Right atrium auricular region (tissue), 2 donors: Measurements from ENCODE around the gene SEBOX. TPM values are rescaled to one million over a fixed set of nuclear protein-coding genes. Genes with fewer than 3 reads are reported as not detected.

Source experiments
- DNase-seq: peaks from one replicate; pipeline ENCODE4 v3.0.0-alpha.2; 2019; ENCODE audit warnings: low spot score
- H3K27ac ChIP-seq, 2 donors: fragments of 200-600 bp; sonication (generic); 1 replicate in 1 of 2; 2 replicates in 1 of 2; pipeline ENCODE4 v1.5.1; 2016 to 2019
- H3K27me3 ChIP-seq, 2 donors: fragments of 200-600 bp; sonication (generic); one replicate each; pipeline versions ENCODE4 v1.5.1 to v1.6.0; 2017 to 2019
- H3K36me3 ChIP-seq: fragments of 200-600 bp; sonication (generic); one replicate; pipeline ENCODE4 v1.5.1; 2016
- H3K4me1 ChIP-seq, 2 donors: fragments of 200-600 bp; sonication (generic); one replicate each; pipeline versions ENCODE4 v1.5.1 to v1.6.0; 2017 to 2019
- H3K4me3 ChIP-seq, 2 donors: fragments of 200-600 bp; sonication (generic); 1 replicate in 1 of 2; 2 replicates in 1 of 2; pipeline ENCODE4 v1.5.1; 2017 to 2019; ENCODE audit warnings: mild to moderate bottlenecking in 1 of 2, moderate library complexity in 1 of 2
- H3K9me3 ChIP-seq, 2 donors: fragments of 200-600 bp; sonication (generic); one replicate each; pipeline ENCODE4 v1.5.1; 2019
- total RNA-seq, 2 donors: library from RNA; depleted of rRNA; stranded (reverse); fragments of >200 nt; gene quantifications; one replicate each; pipeline ENCODE4 v1.1.0, GENCODE V29; 2016
- TF ChIP-seq, protein P1 (sequence below), 2 donors: fragments of 200-600 bp; sonication (generic); IDR thresholded peaks; one replicate each; pipeline ENCODE4 v1.5.1; 2019; ENCODE audit warnings: antibody characterized with exemption in 2 of 2

Gene SEBOX
- total RNA-seq, 2 donors from 2014 or later = not detected

DNA sequence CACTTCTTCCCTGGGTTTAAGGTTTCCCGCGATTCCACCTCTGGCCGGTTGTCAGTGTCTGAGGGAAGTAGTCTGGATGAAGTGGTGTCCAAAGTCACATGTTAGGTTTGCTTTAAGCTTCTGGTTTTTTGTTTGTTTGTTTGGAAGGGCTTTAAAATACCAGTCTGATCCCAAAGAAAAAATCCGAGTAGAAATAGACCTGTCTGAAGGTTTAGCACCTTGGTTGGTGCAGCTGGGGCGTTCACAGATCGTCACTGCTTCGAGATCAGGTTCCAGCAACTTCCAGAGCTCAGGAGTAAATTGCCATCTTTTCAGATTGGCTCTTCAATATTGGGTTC, 45.4 kb downstream of the SEBOX start:
- H3K36me3 ChIP-seq = no peaks in the 10 kb centered on the region
- peaks cover 0 to 18% of the 10 kb centered on the region in 2 donors for H3K4me1 ChIP-seq
- TF ChIP-seq, protein P1, sequence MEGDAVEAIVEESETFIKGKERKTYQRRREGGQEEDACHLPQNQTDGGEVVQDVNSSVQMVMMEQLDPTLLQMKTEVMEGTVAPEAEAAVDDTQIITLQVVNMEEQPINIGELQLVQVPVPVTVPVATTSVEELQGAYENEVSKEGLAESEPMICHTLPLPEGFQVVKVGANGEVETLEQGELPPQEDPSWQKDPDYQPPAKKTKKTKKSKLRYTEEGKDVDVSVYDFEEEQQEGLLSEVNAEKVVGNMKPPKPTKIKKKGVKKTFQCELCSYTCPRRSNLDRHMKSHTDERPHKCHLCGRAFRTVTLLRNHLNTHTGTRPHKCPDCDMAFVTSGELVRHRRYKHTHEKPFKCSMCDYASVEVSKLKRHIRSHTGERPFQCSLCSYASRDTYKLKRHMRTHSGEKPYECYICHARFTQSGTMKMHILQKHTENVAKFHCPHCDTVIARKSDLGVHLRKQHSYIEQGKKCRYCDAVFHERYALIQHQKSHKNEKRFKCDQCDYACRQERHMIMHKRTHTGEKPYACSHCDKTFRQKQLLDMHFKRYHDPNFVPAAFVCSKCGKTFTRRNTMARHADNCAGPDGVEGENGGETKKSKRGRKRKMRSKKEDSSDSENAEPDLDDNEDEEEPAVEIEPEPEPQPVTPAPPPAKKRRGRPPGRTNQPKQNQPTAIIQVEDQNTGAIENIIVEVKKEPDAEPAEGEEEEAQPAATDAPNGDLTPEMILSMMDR (IDR thresholded peaks at IDR 0.05) = no peak
- peak overlapping the region; percentile 55 to 64 for H3K4me3 ChIP-seq
- H3K9me3 ChIP-seq = no peaks in the 10 kb centered on the region
- no peaks in the 10 kb centered on the region for H3K27me3 ChIP-seq
- DNase-seq = no peak
- peak overlapping the region; percentile 47 to 52 for H3K27ac ChIP-seq

DNA sequence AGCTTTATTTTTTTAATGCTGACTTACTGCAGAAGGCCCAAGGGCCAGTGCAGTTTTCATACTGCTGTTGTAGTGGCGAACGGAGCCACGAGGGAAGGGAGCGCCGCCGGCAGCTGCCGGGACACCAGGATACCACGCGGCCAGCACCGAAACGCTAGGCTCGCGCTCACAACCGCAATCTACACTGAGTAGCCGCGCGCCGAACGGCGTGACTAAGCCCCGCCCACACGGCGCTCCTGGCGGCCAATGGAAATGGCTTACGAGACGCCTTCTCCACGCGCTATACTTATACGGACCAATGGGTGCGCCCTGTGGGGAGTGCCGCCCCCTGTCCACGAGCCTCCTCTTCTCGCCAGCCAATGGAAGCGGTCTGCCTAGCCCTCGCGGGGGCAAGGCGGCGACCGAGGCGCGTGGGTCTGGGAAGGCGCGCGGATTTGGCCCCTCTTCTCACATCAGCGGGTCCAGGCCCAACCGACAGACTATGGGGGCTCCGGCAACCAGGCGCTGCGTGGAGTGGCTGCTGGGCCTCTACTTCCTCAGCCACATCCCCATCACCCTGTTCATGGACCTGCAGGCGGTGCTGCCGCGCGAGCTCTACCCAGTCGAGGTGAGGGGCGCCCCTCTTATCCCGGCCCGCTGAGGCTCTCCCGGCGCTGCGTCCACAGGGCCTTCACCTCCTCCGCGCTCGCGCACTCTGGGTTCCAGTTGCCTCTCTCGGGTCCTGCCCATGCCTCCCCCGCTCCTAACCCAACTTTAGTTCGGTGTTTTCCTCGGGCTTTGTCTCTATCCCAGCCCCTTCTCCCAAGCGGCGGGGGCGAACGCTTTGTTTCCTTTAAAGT, 46.0 kb downstream of the SEBOX start, which contains the start of gene TMEM97:
Gene TMEM97, plus strand, starts transcription at position 442 of the 839 bp plus-strand sequence. Its CDS starts 40 bp downstream, at position 482.
- Histone ChIP-seq H3K36me3 (no peaks in the 10 kb centered on the region), H3K9me3 (no peaks in the 10 kb centered on the region), H3K27ac (peak within 1 kb of the TSS; percentile 47 to 52), H3K4me3 (peak within 1 kb of the TSS; percentile 55 to 64), H3K4me1 (peaks cover 0 to 18% of the 10 kb centered on the region in 2 donors), H3K27me3 (no peaks in the 10 kb centered on the region)
- TF ChIP-seq, protein P1 (IDR thresholded peaks at IDR 0.05) = no peak
- DNase-seq = peak; percentile 98

DNA sequence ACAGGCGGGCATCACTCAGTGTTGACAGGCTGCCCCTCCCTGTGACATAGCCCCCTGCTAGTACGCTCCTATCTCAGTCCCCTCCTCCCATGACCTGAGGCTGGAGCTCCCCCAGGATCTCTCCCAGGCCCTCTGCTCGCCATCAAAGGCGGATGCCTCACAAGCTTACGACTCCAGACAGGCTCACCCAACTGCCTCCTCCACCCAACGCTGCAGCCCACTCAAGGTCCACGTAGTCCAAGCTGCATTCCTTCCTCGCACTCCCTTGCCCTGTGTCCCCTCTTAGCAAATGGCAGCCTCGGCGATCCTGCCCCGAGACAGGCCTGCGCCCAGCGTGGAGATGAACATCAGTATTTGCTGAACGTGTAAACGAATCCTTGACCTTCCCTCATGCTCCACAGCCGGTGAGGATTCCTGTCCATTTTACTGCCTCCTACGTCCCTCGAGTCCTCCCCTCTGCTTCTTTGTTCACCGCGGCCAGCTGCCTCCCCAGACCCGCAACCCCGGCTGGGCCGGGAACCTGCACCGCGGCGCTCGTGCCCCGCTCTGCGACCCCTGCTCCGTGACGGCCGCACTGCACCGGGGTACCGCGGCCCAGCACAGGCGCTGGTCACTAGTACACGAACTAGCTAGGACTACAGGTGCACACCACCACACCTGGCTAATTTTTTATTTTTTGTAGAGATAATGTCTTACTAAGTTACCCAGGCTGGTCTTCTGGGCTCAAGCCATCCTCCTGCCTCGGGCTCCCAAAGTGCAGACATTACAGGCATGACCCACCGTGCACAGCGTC, 46.8 kb downstream of the SEBOX start:
- Histone ChIP-seq H3K27ac (no peak overlapping the region), H3K36me3 (no peaks in the 10 kb centered on the region), H3K4me1 (peaks cover 0 to 18% of the 10 kb centered on the region in 2 donors), H3K4me3 (peak overlapping the region; percentile 55 to 64), H3K9me3 (no peaks in the 10 kb centered on the region), H3K27me3 (no peaks in the 10 kb centered on the region)
- no peak for DNase-seq
- TF ChIP-seq, protein P1 (IDR thresholded peaks at IDR 0.05) = no peak

DNA sequence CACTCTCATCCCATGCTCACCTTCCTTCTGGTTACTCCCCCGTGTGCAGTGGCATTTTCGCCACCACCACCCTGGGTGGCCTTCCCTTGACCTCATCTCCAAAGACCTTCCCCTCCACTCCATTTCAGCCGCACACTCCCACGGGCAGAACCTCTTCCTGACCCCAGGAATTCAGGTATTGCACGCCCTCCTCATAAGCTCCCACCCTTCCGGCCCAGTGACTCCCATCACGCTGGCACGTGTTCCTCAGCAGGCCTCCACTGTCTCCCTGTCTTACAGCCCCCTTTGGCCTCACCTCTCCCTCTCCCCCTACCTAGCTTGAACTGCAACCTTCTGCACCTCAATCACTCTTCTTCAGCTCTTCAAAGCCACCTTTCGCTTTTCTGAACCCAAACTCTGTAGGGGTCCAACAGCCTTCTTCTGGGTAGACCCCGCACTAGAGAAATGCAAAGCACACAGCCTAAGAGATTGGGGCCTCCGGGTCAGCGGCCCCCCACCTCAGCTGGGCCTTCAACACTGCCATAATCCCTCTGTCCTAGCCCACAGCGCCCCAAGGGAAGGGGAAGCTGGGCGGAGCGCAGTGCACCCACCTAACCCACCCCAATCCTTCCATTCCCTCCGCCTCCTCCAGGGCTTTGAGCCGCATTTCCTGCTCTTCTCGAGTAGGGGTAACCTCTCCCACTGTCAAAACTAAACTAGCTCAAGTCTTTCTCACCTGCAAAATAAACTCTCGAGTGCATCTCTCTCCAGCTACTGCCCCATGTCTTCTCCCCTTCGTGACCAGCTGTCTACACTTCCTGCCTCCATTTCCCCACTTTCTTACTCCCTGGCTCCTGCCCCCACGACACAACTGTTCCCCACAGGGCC, 47.7 kb downstream of the SEBOX start:
- DNase-seq = no peak

More for the DNA sequence above, 47.7 kb downstream of the SEBOX start:
- Histone ChIP-seq H3K4me3 (no peak overlapping the region), H3K9me3 (no peaks in the 10 kb centered on the region), H3K4me1 (peaks cover 0 to 18% of the 10 kb centered on the region in 2 donors), H3K27ac (no peak overlapping the region), H3K27me3 (no peaks in the 10 kb centered on the region), H3K36me3 (no peaks in the 10 kb centered on the region)
- TF ChIP-seq, protein P1 (IDR thresholded peaks at IDR 0.05) = no peak
